Middle frontal gyrus (tissue), 1 donor: ENCODE measurements around the gene TEX9.
"Not testable (repeated sequence)": the region's sequence is repeated elsewhere in the genome, so short reads cannot be mapped to it uniquely, and the experiment has no call there.

Source experiments
- DNase-seq: peaks from one replicate; pipeline ENCODE4 v3.0.0-alpha.2; 2015; ENCODE audit warnings: low spot score; ENCODE audit errors: extremely low spot score

TEX9 gene

DNA sequence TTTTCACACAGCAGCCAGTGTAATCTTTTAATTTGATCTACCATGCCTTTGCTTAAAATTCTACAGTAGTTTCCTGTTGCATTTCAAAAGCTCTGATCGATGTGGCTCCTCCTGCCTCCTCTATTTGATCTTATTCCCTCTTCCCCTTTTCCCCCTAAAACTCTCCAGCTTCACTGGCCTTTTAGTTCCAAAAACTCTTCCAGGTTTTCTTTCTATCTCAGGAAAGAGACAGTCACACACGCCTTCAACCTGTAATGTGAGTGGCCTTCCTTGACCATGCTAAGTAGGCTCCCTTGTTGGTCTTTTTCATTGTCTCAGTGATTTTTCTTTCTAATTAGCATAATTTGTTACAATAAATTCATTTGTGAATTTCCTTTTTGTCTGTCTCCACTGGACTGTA is 985 bp downstream of the TEX9 start:
- DNase-seq = no peak

DNA sequence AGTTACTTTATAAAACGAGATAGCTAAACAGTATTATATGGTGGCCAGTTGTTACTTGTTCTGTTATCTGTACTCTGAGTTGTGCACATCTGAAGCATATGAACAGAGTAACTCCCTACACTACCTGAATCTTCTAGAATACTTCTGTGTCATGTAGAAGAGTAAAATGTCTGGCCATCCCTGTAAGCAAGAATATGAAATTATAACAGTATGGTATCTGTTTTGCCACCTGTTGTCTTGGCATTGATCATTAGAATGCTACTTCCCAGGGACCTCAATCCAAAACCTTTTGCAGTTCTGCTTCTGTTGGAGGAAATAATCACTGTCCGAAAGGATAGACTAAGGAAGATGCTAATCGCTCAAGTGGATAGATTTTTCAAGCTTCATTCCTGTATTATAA is 1.9 kb downstream of the TEX9 start:
- no peak for DNase-seq

DNA sequence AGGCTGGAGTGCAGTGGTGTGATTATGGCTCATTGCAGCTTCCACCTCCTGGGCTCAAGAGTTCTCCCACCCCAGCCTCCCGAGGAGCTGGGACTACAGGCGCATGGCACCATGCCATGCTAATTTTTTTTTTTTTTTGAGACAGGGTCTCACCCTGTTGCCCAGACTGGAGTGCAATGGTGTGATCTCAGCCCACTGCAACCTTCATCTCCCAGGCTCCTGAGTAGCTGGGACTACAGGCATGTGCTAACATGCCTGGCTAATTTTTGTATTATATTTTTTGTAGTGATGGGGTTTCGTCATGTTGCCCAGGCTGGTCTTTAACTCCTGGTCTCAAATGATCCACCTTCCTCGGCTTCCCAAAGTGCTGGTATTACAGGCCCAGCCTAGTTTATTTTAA is 4.0 kb downstream of the TEX9 start:
- no peak for DNase-seq

DNA sequence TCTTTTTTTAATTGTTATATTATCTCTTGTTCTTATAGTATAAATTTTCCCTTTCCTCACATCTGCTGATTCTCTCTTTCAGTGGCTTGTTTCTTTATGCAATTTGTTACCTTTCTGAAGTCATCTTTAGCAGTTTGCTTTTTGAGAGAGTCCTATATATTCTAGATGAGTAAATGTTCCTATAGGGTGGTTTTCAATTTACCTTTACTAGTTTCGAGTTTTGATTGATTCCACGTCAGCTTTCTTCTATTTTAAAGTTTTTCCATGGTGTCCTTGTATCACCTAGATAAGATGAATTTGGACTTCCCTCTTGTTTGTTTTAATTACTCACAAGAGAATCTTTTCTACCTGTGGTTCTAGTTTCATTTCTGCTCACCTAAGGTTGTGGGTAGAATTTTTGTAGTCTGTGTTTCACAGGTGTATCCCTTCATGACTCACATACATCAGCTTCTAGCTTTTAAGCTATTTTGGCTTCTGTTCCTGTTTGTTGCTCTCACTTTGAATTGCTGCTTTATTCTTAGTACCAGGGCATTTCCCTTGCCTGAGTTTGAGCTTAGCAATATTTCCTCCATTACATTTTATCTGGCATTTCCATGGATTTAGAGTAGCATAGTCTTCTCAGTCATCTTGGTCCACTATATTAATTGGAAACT is 6.4 kb downstream of the TEX9 start:
- DNase-seq = no peak

DNA sequence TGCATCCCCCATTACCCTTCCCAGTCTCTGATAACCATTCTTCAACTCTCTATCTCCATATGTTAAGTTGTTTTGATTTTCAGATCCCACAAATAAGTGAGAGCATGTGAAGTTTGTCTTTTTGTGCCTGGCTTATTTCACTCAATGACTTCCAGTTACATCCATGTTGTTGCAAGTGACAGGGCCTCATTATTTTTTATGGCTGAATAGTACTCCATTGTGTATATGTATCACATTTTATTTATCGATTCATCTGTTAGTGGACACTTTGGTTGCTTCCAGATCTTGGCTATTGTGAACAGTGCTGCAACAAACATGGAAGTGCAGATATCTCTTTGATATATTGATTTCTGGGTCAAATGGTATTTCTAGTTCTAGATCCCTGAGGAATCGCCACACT is 9.5 kb downstream of the TEX9 start:
- not testable (repeated sequence) for DNase-seq

DNA sequence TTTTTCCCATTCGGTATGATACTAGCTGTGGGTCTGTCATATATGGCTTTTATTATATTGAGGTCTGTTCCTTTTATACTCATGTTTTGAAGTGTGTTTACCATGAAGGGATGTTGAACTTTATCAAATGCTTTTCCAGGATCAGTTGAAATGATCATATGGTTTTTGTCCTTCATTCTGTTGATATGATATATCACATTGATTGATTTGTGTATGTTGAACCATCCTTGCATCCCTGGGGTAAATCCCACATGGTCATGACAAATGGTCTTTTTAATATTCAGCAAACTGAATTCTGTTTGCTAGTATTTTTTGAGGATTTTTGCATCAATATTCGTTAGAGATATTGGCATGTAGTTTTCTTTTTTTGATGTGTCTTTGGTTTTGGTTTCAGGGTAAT is 12.6 kb downstream of the TEX9 start:
- not testable (repeated sequence) for DNase-seq

DNA sequence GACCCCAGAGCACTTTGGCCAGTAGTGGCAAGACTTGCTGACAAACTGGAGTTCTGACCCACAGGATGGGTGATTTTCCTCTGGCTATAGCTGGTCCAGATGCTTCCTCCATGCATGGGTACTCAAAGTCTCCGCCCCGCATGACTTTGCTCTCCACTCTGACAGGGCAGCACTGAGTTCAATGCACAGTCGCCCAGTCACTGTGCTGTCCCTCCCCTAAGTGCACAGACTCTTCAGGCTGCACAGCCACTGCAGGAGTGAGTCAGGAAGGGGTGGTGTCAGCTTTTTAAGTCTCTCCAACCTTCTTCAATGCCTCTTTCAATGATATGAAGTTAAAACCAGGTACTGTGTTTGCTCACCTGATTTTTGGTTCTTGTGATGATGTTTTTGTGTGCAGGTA is 17.8 kb downstream of the TEX9 start:
- DNase-seq = no peak

DNA sequence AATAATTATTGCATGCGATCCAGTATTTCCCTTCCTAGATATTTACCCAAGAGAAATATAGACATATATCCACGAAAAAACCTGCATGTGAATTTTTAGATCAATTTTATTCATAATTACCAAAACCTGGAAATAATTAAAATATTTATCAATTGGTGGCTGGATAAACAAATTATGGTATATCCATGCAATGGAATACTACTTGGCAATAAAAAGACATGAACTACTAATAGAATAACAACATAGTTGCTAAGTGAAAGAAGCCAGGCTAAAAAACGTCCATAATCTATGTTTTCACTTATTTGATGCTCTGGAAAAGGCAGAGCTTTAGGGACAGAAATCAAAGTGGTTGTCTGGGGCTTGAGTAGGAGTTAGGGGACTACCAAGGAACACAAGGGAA is 20.7 kb downstream of the TEX9 start:
- DNase-seq = no peak

DNA sequence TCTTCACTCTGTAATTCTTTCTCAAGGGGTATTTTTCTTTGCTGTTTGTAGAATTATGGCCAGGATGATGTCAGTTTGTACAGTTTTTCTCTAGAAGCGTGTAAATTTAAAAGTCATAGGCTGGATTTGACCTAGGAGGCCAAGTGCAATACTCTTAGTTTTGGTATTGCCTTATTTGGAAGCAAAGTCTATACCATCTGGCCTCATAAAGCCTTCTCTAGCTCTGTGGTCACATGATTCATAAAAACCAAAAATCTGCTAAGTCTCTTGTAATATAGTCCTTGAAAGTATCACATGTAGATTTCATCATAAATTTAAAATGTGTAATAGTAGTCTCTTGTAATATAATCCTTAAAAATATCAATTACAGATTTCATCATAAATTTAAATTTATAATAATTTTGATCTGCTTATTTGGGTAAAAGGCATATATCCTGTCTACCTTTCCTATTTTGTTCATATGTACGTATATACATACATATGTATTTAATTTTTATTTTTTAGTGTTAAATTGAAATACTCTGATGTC is 25.6 kb downstream of the TEX9 start:
- DNase-seq = no peak

DNA sequence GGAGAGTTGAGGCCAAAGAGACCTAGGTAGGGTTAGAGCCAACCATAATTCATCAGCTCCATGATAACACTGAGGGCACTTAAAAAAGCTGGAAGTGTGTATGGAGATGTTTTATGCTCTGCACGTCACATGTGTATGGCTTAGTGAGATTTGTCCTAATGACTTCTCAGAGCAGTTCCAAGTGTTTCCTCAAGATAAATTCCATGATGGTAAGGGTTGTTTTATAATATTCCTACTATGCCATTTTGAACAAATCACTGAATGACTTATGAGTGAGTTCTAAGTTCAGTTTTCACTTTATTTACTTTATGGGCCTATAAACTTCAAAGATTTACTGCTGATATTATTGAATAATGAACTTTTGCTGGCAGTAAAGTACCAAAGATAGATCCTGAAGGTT is 28.1 kb downstream of the TEX9 start:
- no peak for DNase-seq

DNA sequence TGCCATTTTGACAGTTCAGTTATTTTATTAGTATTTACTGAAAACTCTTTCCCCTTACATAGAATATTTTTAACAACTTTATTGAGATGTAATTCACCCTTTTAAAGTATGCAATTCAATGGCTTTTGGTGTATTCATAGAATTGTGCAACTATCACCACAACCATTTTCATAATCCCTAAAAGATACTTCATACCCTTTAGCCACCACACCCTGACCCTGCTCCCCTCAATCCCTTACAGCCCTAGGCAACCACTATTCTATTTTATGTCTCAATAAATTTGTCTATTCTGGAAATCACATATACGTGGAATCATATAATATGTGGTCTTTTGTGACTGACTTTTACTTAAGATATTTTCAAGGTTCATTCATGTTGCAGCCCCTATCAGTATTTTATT is 29.7 kb downstream of the TEX9 start:
- DNase-seq = no peak

DNA sequence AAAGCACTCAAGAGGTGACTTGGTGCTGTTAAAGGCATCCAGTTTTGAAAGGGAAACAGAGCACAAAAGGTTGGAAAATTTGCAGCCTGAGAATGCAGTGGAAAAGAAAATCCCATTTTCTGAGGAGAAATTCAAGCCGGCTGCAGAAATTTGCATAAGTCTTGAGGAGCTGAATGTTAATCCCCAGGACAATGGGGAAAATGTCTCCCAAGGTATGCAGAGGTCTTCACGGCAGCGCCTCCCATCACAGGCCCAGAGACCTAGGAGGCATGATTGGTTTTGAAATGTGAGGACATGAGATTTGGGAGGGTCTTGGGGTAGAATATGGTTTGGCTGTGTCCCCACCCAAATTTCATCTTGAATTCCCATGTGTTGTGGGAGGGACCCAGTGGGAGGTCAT is 32.1 kb downstream of the TEX9 start:
- DNase-seq = not testable (repeated sequence)

DNA sequence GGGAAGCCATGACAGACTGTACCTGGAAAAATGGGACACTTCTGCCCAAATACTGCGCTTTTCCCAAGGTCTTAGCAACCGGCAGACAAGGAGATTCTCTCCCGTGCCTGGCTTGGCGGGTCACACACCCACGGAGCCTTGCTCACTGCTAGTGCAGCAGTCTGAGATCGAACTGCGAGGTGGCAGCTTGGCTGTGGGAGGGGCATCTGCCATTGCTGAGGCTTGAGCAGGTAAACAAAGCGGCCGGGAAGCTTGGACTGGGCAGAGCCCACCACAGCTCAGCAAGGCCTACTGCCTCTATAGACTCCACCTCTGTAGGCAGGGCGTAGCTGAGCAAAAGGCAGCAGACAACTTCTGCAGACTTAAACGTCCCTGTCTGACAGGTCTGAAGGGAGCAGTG is 34.0 kb downstream of the TEX9 start:
- DNase-seq = not testable (repeated sequence)

DNA sequence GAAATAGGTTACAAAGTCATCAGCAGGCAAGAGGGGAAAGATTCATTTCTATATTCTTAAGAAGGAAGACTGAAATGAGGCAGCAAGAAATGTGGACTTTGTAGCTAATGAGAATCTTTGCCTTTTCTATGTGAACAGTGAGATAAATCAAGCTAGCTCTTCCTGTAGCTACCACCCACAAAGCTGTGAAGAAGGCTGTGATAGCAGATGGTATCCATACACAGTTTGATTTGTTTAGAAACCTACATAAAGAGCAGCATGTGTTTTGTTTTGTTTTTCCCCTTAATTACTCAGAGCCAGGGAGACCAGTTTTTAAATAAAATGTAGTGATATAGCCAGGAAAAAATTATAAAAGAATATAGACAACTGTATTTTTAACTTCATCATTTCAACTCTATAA is 45.5 kb downstream of the TEX9 start:
- DNase-seq = peak; percentile 16

DNA sequence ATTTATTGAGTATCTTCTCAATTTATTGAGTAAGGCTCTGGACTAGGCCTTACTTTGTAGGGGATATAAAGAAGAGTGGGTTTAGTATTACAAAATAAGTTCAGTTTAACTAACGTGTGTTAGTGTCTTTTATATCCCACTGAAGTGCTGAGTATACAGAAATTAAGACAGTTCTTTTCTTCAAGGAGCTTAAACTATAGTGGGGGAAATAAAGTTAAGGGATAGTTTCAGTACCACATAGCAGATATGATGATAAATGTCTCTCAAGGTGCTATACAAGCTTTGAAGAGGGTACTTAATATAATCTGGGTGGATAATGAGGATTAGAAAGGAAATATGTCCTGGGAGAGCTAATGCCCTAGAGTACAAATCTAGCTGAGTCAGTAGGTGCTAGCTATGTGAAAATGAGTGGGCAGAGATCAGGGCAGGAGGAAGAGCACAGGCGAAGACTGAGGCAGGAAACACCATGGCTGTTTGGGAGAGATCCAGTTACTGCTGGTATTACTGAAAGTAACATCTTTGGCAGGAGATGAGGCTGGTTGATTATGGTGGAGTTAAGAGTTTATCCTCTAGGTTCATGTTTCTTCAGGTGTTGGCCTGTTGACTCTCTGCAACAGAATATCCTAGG is 46.0 kb downstream of the TEX9 start:
- DNase-seq = no peak

DNA sequence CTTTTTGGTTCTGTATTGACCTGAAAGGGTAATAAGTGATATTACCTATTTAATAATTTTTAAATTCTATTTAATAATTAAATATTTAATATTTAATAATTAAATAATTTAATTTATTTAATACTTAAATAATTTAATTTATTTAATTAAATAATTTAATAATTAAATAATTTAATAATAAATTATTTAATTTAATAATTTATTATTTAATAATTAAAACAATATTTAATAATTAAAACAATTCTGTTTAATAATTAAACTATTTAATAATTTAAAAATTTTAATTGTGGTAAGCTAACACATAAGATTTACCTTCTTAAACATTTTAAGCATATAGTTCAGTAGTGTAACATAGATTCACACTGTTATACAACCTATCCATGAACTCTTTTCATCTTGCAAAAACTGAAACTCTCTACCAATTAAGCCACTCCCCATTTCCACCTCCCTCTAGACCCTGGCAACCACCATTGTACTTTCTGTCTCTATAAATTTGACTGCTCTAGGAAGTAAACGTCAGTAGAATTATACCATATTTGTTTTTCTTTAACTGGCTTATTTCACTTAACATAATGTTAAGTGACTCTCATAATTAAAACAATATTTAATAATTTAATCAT is 48.0 kb downstream of the TEX9 start:
- not testable (repeated sequence) for DNase-seq

DNA sequence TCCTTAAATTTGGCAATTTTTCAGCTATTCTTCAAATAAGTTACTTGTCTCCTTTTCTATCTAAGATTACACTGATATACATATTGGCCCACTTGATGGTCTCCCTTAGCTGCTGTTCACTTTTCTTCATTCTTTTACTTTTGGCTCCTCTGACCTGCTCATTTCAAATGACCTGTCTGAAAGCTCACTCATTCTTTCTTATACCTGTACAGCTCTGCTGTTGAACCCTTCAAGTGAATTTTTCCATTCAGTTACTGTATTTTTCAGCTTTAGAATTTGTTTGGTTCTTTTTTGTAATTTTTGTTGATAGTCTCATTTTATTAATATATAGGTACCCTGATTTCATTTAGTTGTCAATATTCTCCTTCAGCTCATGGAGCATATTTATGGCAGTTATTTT is 60.0 kb downstream of the TEX9 start:
- DNase-seq = no peak

DNA sequence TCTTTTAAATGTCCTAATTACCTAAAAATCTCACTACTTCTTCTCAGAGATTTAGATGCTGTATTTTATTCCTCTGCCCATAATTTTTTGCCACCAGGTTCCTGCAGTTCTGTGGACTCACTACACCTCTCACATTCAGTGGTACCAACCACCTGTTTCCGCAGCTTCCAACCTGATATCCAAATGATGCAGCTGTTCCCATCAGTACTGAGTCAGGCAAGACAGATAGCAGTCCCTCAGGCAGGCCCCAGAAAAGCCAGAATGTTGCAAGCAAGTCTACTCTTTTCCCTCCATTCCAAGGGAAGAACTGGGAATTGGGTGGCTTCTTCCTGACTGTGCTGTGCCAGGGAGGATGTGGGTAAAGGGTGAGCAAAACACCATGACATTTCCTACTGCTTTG is 60.8 kb downstream of the TEX9 start:
- no peak for DNase-seq

DNA sequence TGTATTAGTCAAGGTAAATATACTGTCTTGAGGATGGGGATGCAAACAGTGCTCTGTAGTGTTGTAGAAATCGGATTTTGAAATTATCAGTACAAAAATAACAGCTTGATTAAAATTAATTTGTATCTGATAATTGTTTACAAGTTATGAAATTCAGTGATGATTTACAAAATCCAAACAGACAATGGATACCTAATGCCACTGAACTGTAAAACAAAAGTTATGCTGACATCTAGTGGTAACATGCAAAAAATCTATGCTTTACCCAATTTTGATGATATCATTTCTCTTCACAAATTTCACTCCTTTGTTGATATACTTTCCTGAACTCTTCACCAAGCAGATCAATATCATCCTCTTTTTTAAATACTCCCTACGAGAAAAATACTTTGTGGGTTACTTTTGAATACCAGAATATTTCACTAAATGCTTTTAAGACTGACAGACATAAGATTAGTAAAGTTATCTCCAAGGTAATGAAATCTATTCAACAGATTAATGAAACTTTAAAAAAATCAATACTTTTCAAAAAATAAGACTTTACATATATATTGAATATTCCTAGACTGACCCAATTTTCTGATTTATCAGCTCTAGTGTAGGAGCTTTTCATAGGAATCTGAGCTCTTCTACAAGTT is 63.7 kb downstream of the TEX9 start:
- DNase-seq = no peak

DNA sequence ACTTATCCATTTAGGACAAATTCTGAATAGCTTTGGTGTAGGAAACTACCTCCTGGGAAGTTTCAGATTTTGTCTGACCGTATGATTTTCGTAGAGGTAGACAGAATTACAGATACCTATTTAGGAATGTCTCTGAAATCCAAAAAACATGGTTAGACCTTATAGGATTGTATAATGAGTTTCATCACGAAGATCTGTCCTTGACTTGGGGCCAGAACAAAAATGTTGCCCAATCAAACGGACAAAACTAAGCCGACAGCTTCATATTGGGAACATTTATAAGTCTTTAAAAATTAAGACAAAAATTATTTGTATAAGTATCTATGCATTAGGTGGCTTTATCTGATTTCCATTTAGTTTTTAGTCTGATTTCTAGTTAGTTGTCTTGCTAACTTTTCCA is 67.1 kb downstream of the TEX9 start:
- DNase-seq = no peak

DNA sequence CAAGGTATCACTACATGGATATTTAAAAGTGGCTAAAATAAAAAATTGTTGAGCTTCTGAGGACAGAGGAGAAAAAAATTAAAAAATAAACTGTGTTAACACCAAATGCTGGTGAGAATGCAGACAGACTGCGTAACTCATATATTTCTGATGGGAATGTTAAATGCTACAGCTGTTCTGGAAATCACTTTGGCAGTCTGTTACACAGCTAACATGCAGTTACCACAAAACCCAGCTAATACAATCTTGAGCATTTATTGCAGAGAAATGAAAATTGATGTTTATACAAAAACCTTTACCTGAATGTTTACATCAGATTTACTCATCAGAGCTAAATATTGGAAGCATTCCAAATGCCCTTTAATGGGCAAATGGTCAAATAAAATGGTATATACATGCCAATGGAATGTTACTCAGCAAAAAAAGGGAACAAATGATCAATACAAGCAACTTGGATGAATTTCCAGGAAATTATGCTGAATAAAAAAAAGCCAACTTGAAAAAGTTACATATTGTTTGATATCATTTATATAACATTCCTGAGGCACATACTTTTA is 75.1 kb downstream of the TEX9 start:
- no peak for DNase-seq

DNA sequence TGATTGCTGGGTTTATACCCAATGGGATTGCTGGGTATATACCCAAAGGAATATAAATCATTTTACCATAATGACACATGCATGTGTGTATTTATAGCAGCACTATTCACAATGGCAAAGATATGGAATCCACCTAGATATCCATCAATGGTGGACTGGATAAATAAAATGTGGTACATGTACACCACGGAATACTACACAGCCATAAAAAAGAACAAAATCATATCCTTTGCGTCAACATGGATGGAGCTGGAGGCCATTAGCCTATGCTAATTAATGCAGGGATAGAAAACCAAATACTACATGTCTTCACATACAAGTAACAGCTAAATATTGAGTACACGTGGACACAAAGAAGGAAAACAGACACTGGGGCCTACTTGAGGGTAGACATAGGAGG is 77.1 kb downstream of the TEX9 start:
- DNase-seq = no peak
